H54 (cell line): Measurements from ENCODE around the gene HAUS3.
"Not testable (repeated sequence)": the region's sequence is repeated elsewhere in the genome, so short reads cannot be mapped to it uniquely, and the experiment has no call there.

Experiments
- DNase-seq: peaks from one replicate; pipeline ENCODE4 v3.0.0; 2011; ENCODE audit warnings: low spot score, mixed read lengths; ENCODE audit not compliant: insufficient read length
- FAIRE-seq: peaks from 3 replicates; lab custom pipeline; 2011; peaks lifted over from hg19 to GRCh38; lab: Jason Lieb, UNC
- POLR2A ChIP-seq: IDR thresholded peaks from 2 replicates; pipeline ENCODE4 v1.6.1; 2011; ENCODE audit warnings: low read depth, mild to moderate bottlenecking, low read length

HAUS3 gene

DNA sequence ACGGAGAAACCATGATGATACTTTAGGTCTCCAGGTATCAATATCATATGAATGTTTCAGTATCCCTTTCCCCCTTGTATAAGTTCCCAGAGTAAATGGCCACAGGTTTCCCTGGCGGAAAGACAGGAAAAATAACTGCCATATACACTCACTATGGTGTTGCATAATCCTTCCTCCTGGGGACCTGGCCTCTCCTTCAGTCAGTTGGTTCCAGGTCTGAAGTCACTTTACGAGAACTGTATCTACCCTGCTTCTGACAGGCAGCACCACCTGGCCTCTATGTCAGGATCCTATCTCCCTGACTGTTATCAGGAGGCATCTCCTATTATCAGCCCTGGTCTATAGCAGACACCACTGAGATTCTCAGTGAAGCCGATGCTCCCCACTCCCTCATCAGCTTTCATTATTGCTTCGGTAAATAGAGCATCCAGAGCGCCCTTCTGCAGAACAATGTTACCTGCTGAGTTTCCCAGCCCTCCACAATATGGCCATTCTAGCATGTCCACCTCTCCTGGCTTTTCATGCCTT, 22.6 kb downstream of the HAUS3 start:
- FAIRE-seq = no peak

GRCh38 chr4:2218436-2218835, 23.5 kb downstream of the HAUS3 start:
- DNase-seq = no peak
- TF ChIP-seq POLR2A = no peak
- no peak for FAIRE-seq

More for the DNA sequence above, 22.6 kb downstream of the HAUS3 start:
- TF ChIP-seq POLR2A = no peak
- DNase-seq = no peak

GRCh38 chr4:2217726-2218125, 24.2 kb downstream of the HAUS3 start:
- TF ChIP-seq POLR2A = no peak
- FAIRE-seq (no peak), DNase-seq (no peak)

GRCh38 chr4:2212831-2213230, 29.1 kb downstream of the HAUS3 start:
- FAIRE-seq = no peak

GRCh38 chr4:2202789-2203188, 39.1 kb downstream of the HAUS3 start:
- FAIRE-seq, DNase-seq: not testable (repeated sequence)

More at GRCh38 chr4:2212831-2213230, 29.1 kb downstream of the HAUS3 start:
- TF ChIP-seq POLR2A = no peak
- DNase-seq = no peak

DNA sequence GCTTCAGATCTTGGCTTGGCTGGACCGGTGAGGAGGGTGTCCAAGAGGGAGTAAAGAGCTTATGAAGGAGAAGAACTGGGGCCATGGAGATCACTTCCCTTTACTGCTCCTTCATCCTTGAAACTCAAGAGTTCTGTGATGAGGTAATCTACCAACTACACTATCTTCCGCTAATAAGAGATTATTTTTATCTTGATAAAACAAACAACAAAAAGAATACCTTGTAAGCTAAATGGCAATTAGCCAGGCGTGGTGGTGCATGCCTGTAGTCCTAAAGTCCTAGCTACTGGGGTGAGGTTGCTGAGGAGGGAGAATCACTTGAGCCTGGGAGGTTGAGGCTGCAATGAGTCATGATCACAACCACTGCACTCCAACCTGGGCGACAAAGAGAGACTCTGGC, 47.4 kb downstream of the HAUS3 start:
- no peak for TF ChIP-seq POLR2A
- FAIRE-seq (no peak), DNase-seq (no peak)

- no peak for DNase-seq
- no peak for TF ChIP-seq POLR2A
- no peak for FAIRE-seq
Observed at GRCh38 chr4:2193326-2193725, 48.6 kb downstream of the HAUS3 start.

- DNase-seq = no peak
- no peak for FAIRE-seq
- no peak for TF ChIP-seq POLR2A
Observed at GRCh38 chr4:2186865-2187172, 55.1 kb downstream of the HAUS3 start.

DNA sequence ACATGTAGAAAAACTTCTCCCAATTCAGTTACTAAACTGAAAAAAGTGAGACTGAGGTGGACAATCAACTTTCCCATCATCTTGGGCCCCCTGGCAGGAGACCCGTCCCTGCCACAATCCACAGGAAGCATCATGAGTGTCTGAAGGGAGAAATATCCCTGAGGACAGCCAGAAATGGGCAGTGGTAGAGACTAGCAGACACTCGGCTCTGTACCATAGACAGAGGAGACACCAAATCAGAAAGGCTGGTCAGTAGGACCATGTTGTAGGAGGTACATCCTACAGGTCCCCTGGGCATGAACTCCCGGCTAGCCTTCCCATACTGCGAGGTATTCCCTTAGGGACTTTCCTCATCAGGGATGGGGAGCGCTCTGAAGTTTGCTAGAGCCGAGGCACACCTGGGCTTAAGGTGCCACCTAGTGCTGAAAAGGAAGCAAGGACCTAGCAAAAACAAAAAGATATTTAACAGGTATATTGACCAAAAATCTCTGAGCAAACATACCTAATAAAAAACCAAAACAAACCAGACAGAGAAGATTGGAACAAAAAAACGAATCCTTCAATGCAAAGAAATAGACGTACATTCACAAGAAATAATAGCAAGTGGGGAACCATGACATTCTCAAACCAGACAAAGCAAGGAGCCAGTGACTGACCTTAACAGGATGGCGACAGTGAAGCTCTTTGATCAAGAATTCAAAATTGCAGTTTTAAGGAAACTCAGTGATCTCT, 55.6 kb downstream of the HAUS3 start:
- no peak for TF ChIP-seq POLR2A
- no peak for DNase-seq
- FAIRE-seq = no peak

DNA sequence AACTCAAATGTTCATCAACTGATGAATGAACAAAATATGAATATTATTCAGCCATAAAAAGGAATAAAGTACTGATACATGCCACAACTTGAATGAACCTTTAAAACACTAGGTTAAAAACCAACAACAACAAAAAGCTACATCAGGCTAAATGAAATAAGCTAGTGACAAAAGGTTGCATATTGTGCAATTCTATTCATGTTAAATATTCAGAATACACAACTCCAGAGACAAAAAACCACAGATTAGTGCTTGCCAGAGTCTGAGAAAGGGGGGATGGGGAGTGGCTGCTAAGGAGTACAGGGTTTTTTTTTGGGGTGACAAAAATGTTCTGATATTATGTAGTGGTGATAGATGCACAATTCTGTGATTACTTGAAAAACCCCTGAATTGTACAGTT, 58.5 kb downstream of the HAUS3 start:
- no peak for TF ChIP-seq POLR2A
- DNase-seq (no peak), FAIRE-seq (no peak)

DNA sequence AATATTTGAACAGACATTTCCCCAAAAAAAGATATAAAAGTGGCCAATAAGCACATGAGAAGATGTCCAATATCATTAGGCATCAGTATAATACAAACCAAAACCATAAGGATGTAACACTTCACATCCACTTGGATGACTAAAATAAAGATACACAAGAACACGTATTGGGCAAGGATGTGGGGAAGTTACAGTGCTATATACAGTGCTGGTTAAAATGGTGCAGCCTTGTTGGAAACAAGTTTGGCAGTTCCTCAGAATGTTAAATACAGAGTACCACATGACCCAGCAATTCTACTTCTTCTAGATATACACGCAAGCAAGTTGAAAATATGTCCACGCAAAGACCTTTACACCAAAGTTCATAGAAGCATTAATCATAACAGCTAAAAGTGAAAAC, 58.9 kb downstream of the HAUS3 start:
- no peak for TF ChIP-seq POLR2A
- DNase-seq = no peak
- no peak for FAIRE-seq

DNA sequence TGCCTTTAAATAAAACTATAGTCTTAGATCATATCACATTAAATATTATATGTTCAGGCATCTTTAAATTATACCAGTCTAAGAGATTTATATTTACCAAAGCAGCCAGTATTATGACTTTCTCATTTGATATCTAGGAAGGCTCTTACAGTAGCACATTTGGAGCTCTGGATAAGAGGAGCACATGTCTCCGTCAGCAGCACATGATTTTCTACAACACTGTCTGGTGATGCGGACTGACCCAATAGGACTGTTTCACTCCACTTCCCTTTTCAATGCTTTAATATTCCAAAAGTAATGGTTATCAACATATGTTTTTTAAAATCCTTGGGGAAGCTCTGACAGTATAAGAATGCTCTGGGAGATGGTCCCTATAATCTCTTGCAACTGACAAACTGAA, 61.5 kb downstream of the HAUS3 start:
- DNase-seq (no peak), FAIRE-seq (no peak)
- no peak for TF ChIP-seq POLR2A

- DNase-seq = no peak
- no peak for TF ChIP-seq POLR2A
- no peak for FAIRE-seq
Observed at GRCh38 chr4:2179717-2180116, 62.2 kb downstream of the HAUS3 start.

DNA sequence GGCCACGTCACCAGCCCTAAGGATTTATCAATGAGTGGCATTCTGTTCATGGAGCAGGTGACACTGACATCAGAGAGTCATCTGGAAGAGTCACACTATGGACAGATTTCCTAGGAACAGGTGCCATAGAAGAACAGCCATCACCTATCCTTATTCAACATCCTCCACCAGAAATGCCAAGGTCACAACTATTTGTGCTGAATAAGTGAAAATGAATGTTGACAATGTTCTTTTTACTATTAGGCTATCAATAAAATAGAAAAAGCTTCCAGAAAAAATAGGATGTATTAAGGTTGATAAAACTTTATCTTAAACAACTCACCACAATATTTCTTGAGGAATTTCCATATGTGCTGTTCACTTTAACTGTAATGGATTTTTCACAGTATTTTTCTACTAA, 62.9 kb downstream of the HAUS3 start:
- no peak for TF ChIP-seq POLR2A
- FAIRE-seq = no peak
- DNase-seq = no peak
